Parathyroid adenoma (tissue), 2 donors: ENCODE measurements around the gene COMMD1.

Experiments
- H2AFZ ChIP-seq: fragments of 300-600 bp; sonication (generic); one replicate; pipeline ENCODE4 v1.7.0; 2017; ENCODE audit warnings: antibody characterized with exemption, mild to moderate bottlenecking
- H3K27ac ChIP-seq: fragments of 300-600 bp; sonication (generic); one replicate; pipeline ENCODE4 v1.7.0; 2017
- H3K27me3 ChIP-seq: fragments of 300-600 bp; sonication (generic); one replicate; pipeline ENCODE4 v1.7.0; 2017; ENCODE audit warnings: low read length; ENCODE audit not compliant: control insufficient read depth, insufficient read depth
- H3K36me3 ChIP-seq: fragments of 300-600 bp; sonication (generic); one replicate; pipeline ENCODE4 v1.7.0; 2017; ENCODE audit warnings: low read length; ENCODE audit not compliant: control insufficient read depth, insufficient read depth
- H3K4me1 ChIP-seq: fragments of 300-600 bp; sonication (generic); one replicate; pipeline ENCODE4 v1.7.0; 2017; ENCODE audit warnings: control low read depth
- H3K4me2 ChIP-seq: fragments of 300-600 bp; sonication (generic); one replicate; pipeline ENCODE4 v1.7.0; 2017; ENCODE audit warnings: low read length
- H3K4me3 ChIP-seq: fragments of 300-600 bp; sonication (generic); one replicate; pipeline ENCODE4 v1.7.0; 2017; ENCODE audit warnings: low read depth, low read length
- H3K79me2 ChIP-seq: fragments of 300-600 bp; sonication (generic); one replicate; pipeline ENCODE4 v1.7.0; 2017; ENCODE audit warnings: control low read depth
- H3K9ac ChIP-seq: fragments of 300-600 bp; sonication (generic); one replicate; pipeline ENCODE4 v1.7.0; 2017; ENCODE audit warnings: mild to moderate bottlenecking
- H3K9me3 ChIP-seq: fragments of 300-600 bp; sonication (generic); one replicate; pipeline ENCODE4 v1.7.0; 2017; ENCODE audit warnings: low read length; ENCODE audit not compliant: control insufficient read depth
- CTCF ChIP-seq: fragments of 300-600 bp; sonication (generic); IDR thresholded peaks from one replicate; pipeline ENCODE4 v1.7.0; 2017; ENCODE audit warnings: antibody characterized with exemption, mild to moderate bottlenecking
- donor health status: primary hyperparathyroidism.

Gene COMMD1

GRCh38 chr2:61962095-61962984, 56.9 kb downstream of the COMMD1 start:
- Histone ChIP-seq H3K27ac (no peak overlapping the region), H3K27me3 (no peaks in the 10 kb centered on the region), H3K79me2 (no peaks in the 10 kb centered on the region), H3K9me3 (no peaks in the 10 kb centered on the region), H3K36me3 (no peaks in the 10 kb centered on the region), H2AFZ (no peak overlapping the region), H3K4me1 (no peaks in the 10 kb centered on the region), H3K4me2 (no peak overlapping the region), H3K4me3 (no peak overlapping the region), H3K9ac (no peak overlapping the region)
- no peak for TF ChIP-seq CTCF

GRCh38 chr2:61966087-61966727, 60.7 kb downstream of the COMMD1 start:
- H3K4me3 ChIP-seq = no peak overlapping the region

GRCh38 chr2:61967262-61967661, 61.8 kb downstream of the COMMD1 start:
- Histone ChIP-seq H3K27me3 (no peaks in the 10 kb centered on the region), H3K4me2 (no peak overlapping the region), H3K36me3 (no peaks in the 10 kb centered on the region), H3K9ac (no peak overlapping the region), H3K79me2 (no peaks in the 10 kb centered on the region), H2AFZ (no peak overlapping the region), H3K9me3 (no peaks in the 10 kb centered on the region), H3K4me1 (no peaks in the 10 kb centered on the region), H3K4me3 (no peak overlapping the region), H3K27ac (no peak overlapping the region)
- no peak for TF ChIP-seq CTCF

More at GRCh38 chr2:61966087-61966727, 60.7 kb downstream of the COMMD1 start:
- H2AFZ ChIP-seq = no peak overlapping the region
- no peaks in the 10 kb centered on the region for H3K79me2 ChIP-seq
- H3K9ac ChIP-seq = no peak overlapping the region
- H3K9me3 ChIP-seq = no peaks in the 10 kb centered on the region
- H3K4me2 ChIP-seq = no peak overlapping the region
- H3K27ac ChIP-seq = no peak overlapping the region
- H3K4me1 ChIP-seq = no peaks in the 10 kb centered on the region
- H3K27me3 ChIP-seq = no peaks in the 10 kb centered on the region
- TF ChIP-seq CTCF = no peak
- H3K36me3 ChIP-seq = no peaks in the 10 kb centered on the region

- Histone ChIP-seq H3K4me1 (no peaks in the 10 kb centered on the region), H3K4me2 (no peak overlapping the region), H3K4me3 (no peak overlapping the region), H3K9me3 (no peaks in the 10 kb centered on the region), H3K27me3 (no peaks in the 10 kb centered on the region), H3K36me3 (no peaks in the 10 kb centered on the region), H2AFZ (no peak overlapping the region), H3K27ac (no peak overlapping the region), H3K79me2 (no peaks in the 10 kb centered on the region), H3K9ac (no peak overlapping the region)
- no peak for TF ChIP-seq CTCF
Measured at GRCh38 chr2:61969376-61969775, 63.9 kb downstream of the COMMD1 start.
